ENCODE results near the gene AKAP8. TPM values are rescaled to one million over a fixed set of nuclear protein-coding genes. Genes with fewer than 3 reads are reported as not detected.

The AKAP8 gene
- total and polyA plus RNA-seq, 7 donors: 15.9 to 42.8 (median 19.9) TPM

DNA sequence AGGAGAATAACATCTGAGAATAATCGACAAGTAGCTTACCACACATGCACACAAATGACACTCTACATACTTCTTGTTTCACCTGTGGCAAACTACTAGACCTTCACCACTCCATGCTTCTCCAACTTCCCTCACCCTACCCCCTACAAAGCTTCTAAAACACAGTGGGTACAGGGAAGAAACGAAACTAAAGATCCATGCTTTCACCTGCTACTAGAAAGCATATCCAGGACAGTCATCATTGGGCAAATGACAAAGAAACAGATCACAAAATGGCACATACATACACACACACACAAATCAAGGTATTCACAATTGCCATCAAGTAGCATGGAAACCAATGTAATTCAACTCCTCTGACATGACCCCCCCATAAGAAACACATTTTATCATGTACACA lies 57.8 kb downstream of the AKAP8 start:
- Histone ChIP-seq H3K4me1 (peaks cover 92% of the 10 kb centered on the region), H3K36me3 (ENCODE audit: insufficient read depth in 1 of 2, low read depth in 1 of 2) (no peaks in the 10 kb centered on the region), H3K27ac (peak overlapping the region; percentile 81), H3K27me3 (ENCODE audit: insufficient read depth in 3 of 3, low read length in 2 of 3) (no peaks in the 10 kb centered on the region), H3K9me3 (no peaks in the 10 kb centered on the region), H3K4me3 (no peak overlapping the region)
- ATAC-seq: no peak
- 41 to 76% (median 73%) methylated on average over 2 of the region's 2 CpGs for WGBS, 3 donors
- DNase-seq: no peak
- TF ChIP-seq, protein P1, sequence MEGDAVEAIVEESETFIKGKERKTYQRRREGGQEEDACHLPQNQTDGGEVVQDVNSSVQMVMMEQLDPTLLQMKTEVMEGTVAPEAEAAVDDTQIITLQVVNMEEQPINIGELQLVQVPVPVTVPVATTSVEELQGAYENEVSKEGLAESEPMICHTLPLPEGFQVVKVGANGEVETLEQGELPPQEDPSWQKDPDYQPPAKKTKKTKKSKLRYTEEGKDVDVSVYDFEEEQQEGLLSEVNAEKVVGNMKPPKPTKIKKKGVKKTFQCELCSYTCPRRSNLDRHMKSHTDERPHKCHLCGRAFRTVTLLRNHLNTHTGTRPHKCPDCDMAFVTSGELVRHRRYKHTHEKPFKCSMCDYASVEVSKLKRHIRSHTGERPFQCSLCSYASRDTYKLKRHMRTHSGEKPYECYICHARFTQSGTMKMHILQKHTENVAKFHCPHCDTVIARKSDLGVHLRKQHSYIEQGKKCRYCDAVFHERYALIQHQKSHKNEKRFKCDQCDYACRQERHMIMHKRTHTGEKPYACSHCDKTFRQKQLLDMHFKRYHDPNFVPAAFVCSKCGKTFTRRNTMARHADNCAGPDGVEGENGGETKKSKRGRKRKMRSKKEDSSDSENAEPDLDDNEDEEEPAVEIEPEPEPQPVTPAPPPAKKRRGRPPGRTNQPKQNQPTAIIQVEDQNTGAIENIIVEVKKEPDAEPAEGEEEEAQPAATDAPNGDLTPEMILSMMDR (IDR thresholded peaks at IDR 0.05): no peak
- intact Hi-C loops (cut with DNase I): loop anchor here in 1 of 2 donors (10.0 kb wide), 1 partner anchor 57 kb away; no protein-coding TSS in a partner anchor

DNA sequence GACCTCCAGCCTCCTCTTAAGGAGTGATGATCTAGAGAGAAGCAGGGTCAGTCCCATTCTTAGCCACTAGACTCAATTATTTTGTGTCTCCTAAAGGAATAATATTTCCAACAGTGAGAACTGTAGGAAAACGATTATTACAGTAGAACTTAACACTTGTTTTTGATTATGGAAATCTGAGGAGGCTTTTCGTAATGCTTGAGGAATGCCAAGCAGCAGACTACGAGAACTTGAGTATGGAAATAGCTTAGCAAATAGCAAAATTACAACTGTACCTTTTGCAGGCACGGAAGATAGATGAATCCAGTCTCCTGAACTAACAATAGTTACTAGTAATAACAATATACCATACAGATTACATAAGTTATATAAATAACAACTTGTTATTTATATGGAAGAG lies 59.5 kb downstream of the AKAP8 start:
- H3K4me1 ChIP-seq: peaks cover 92% of the 10 kb centered on the region
- H3K4me3 ChIP-seq: peak overlapping the region; percentile 7
- DNase-seq (no peak), ATAC-seq (no peak)
- 14 to 21% (median 18%) methylated on average over 4 of the region's 4 CpGs for WGBS, 3 donors
- TF ChIP-seq, protein P1 (IDR thresholded peaks at IDR 0.05): no peak
- H3K36me3 ChIP-seq (ENCODE audit: insufficient read depth in 1 of 2, low read depth in 1 of 2): no peaks in the 10 kb centered on the region
- no peaks in the 10 kb centered on the region for H3K27me3 ChIP-seq (ENCODE audit: insufficient read depth in 3 of 3, low read length in 2 of 3)
- peak overlapping the region; percentile 81 for H3K27ac ChIP-seq
- H3K9me3 ChIP-seq: no peaks in the 10 kb centered on the region
- intact Hi-C loops (cut with DNase I): loop anchor here in 1 of 2 donors (10.0 kb wide), 1 partner anchor 55 kb away; no protein-coding TSS in a partner anchor

DNA sequence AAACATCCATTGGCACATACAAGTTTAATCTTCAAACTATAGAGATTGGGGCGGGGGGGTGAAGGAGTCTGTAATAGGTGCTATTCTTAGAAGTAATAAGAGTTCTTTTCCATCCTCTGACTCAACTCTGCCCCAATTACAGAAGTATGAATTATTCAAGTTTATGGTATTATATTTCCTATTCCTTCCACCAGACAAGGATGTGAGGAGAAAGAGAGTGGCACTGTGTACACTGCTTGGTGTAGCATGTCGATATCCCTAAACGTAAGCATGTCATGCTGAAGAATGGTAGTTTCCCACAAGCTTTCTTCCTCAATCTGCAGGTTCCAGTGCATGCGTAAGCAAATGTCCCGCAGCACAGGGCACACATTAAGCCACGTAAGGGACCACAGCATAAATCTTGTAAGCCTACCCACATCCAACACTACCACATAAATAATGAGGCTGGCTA lies 61.3 kb downstream of the AKAP8 start:
- DNase-seq (no peak), ATAC-seq (peak; percentile 42 to 68 (median 57))
- peak overlapping the region; percentile 81 for H3K27ac ChIP-seq
- 19 to 45% (median 25%) methylated on average over 6 of the region's 6 CpGs for WGBS, 3 donors
- TF ChIP-seq, protein P1 (IDR thresholded peaks at IDR 0.05): no peak
- H3K9me3 ChIP-seq: no peaks in the 10 kb centered on the region
- H3K27me3 ChIP-seq (ENCODE audit: insufficient read depth in 3 of 3, low read length in 2 of 3): no peaks in the 10 kb centered on the region
- H3K4me3 ChIP-seq: peak overlapping the region; percentile 15
- H3K4me1 ChIP-seq: peaks cover 91% of the 10 kb centered on the region
- no peaks in the 10 kb centered on the region for H3K36me3 ChIP-seq (ENCODE audit: insufficient read depth in 1 of 2, low read depth in 1 of 2)
- intact Hi-C loops (cut with DNase I): loop anchor here (5.0 kb wide), 1 partner anchor 36 kb away; no protein-coding TSS in a partner anchor

DNA sequence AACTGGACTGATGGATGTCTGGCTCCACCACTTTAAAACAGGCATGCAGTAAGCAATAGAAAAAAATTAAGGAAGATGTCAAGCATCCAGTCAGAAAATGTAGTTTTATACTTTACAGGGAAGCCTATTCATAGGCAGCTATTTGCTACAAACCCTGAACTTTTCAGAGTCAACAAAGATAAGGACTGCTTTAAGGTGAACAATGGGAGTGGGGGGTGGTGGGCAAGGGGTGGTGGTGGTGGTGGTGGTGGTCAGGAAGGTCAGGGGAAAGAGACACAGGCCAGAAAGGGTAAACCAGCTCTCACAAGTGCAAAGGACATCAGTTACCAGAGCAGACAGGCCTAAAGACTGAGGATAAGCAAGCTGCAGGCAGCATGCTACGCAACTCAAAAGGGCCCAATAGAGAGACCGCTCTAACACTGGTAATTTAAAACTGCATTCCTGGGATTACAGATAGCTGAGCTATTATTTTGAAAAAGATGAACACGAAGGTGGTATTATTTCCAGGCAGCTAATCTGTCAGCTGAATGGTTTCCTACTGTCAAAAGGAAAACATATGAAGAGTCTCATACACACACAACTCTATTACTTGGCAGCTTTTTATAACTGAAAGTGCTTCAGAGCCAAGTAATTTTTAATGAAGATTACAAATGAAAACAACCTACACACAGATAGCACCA lies 62.1 kb downstream of the AKAP8 start:
- Histone ChIP-seq H3K36me3 (ENCODE audit: insufficient read depth in 1 of 2, low read depth in 1 of 2) (no peaks in the 10 kb centered on the region), H3K27me3 (ENCODE audit: insufficient read depth in 3 of 3, low read length in 2 of 3) (no peaks in the 10 kb centered on the region), H3K4me3 (no peak overlapping the region), H3K4me1 (peaks cover 86% of the 10 kb centered on the region), H3K9me3 (no peaks in the 10 kb centered on the region), H3K27ac (peak overlapping the region; percentile 81)
- WGBS, 3 donors: 21 to 28% (median 23%) methylated on average over 3 of the region's 3 CpGs
- peak; percentile 49 to 74 (median 64) for ATAC-seq
- DNase-seq: no peak
- intact Hi-C loops (cut with DNase I): loop anchor here (5.0 kb wide), 1 partner anchor 35 kb away; no protein-coding TSS in a partner anchor
- TF ChIP-seq, protein P1 (IDR thresholded peaks at IDR 0.05): no peak
